ENCODE data around the gene MYO1H. TPM values are rescaled to one million over a fixed set of nuclear protein-coding genes. Genes with fewer than 3 reads are reported as not detected.

MYO1H gene
- total RNA-seq, 1 donor, result not detected

GRCh38 chr12:109450980-109451379 is 103.3 kb downstream of the MYO1H start:
- no peak for TF ChIP-seq CTCF (IDR thresholded peaks at IDR 0.05; ENCODE audit: insufficient read depth, low read depth, low read length)
- no peak for DNase-seq (ENCODE audit: low read depth)
- no peak overlapping the region for H3K4me3 ChIP-seq (ENCODE audit: low read depth, low read length)

GRCh38 chr12:109451400-109451799 is 103.7 kb downstream of the MYO1H start:
- DNase-seq (ENCODE audit: low read depth), result no peak
- H3K4me3 ChIP-seq (ENCODE audit: low read depth, low read length), result no peak overlapping the region
- no peak for TF ChIP-seq CTCF (IDR thresholded peaks at IDR 0.05; ENCODE audit: insufficient read depth, low read depth, low read length)

GRCh38 chr12:109452489-109452888 is 104.8 kb downstream of the MYO1H start:
- no peak for TF ChIP-seq CTCF (IDR thresholded peaks at IDR 0.05; ENCODE audit: insufficient read depth, low read depth, low read length)
- H3K4me3 ChIP-seq (ENCODE audit: low read depth, low read length), result no peak overlapping the region
- no peak for DNase-seq (ENCODE audit: low read depth)

GRCh38 chr12:109455706-109456105 is 108.0 kb downstream of the MYO1H start:
- TF ChIP-seq CTCF (IDR thresholded peaks at IDR 0.05; ENCODE audit: insufficient read depth, low read depth, low read length), result no peak
- no peak overlapping the region for H3K4me3 ChIP-seq (ENCODE audit: low read depth, low read length)
- DNase-seq (ENCODE audit: low read depth), result no peak

GRCh38 chr12:109458086-109458485 is 110.4 kb downstream of the MYO1H start:
- DNase-seq (ENCODE audit: low read depth), result peak; percentile 61
- no peak overlapping the region for H3K4me3 ChIP-seq (ENCODE audit: low read depth, low read length)
- no peak for TF ChIP-seq CTCF (IDR thresholded peaks at IDR 0.05; ENCODE audit: insufficient read depth, low read depth, low read length)

GRCh38 chr12:109458771-109459208 is 111.1 kb downstream of the MYO1H start:
- no peak overlapping the region for H3K4me3 ChIP-seq (ENCODE audit: low read depth, low read length)
- TF ChIP-seq CTCF (IDR thresholded peaks at IDR 0.05; ENCODE audit: insufficient read depth, low read depth, low read length), result no peak

GRCh38 chr12:109459247-109459646 is 111.5 kb downstream of the MYO1H start:
- DNase-seq (ENCODE audit: low read depth), result peak; percentile 45
- no peak for TF ChIP-seq CTCF (IDR thresholded peaks at IDR 0.05; ENCODE audit: insufficient read depth, low read depth, low read length)
- H3K4me3 ChIP-seq (ENCODE audit: low read depth, low read length), result no peak overlapping the region

More at GRCh38 chr12:109458771-109459208, 111.1 kb downstream of the MYO1H start:
- DNase-seq (ENCODE audit: low read depth), result peak; percentile 69
